HEK293 (cell line): ENCODE results near the gene SEPTIN2.

Experiments used
- CTCF ChIA-PET: fragments of 350-600 bp; formaldehyde crosslinking; extraction: SDS; loops from one replicate; lab custom pipeline; 2021; ENCODE audit warnings: antibody characterized with exemption; lab: Yijun Ruan, JAX
- POLR2A ChIA-PET: fragments of 300-600 bp; formaldehyde crosslinking; extraction: SDS; loops from one replicate; lab custom pipeline; 2020; ENCODE audit warnings: antibody characterized with exemption, inconsistent platforms; lab: Yijun Ruan, JAX
- H3K27ac ChIP-seq: fragments of 200-500 bp; sonication (Bioruptor generic); 2 replicates; pipeline ENCODE4 v1.5.1; 2014; ENCODE audit warnings: low read depth, low read length, control low read depth, inconsistent platforms; ENCODE audit errors: extremely low read depth
- H3K36me3 ChIP-seq, 2 experiments: fragments of 200-500 bp in 1 of 2; sonication (Bioruptor generic) in 1 of 2; 1 replicate in 1 of 2; 2 replicates in 1 of 2; pipeline ENCODE4 v1.5.1; 2014 to 2017; ENCODE audit warnings: inconsistent platforms in 2 of 2, low read length in 2 of 2; ENCODE audit not compliant: control insufficient read depth in 2 of 2, insufficient read depth in 1 of 2
- H3K4me1 ChIP-seq: fragments of 200-500 bp; sonication (Bioruptor generic); 2 replicates; pipeline ENCODE4 v1.5.1; 2014; ENCODE audit warnings: mild to moderate bottlenecking, low read length, inconsistent platforms; ENCODE audit not compliant: control insufficient read depth, insufficient read depth
- H3K4me3 ChIP-seq: 2 replicates; pipeline ENCODE4 v1.5.1; 2011; ENCODE audit warnings: low read depth, mild to moderate bottlenecking, control low read depth, low read length, moderate library complexity
- H3K9me3 ChIP-seq: fragments of 200-500 bp; sonication (Bioruptor generic); 2 replicates; pipeline ENCODE4 v1.5.1; 2014; ENCODE audit warnings: low read depth, low read length, inconsistent platforms; ENCODE audit not compliant: control insufficient read depth, insufficient read depth
- KLF16 ChIP-seq: fragments of 450-650 bp; formaldehyde crosslinking; IDR thresholded peaks from 2 replicates; pipeline ENCODE4 v1.5.1; 2017; ENCODE audit warnings: missing biosample characterization, missing genetic modification characterization
- RBAK ChIP-seq: fragments of 450-650 bp; formaldehyde crosslinking; IDR thresholded peaks from 2 replicates; pipeline ENCODE4 v1.5.1; 2016; ENCODE audit warnings: missing biosample characterization, missing genetic modification characterization
- SETDB1 ChIP-seq: IDR thresholded peaks from one replicate; pipeline ENCODE4 v1.6.1; 2017; ENCODE audit warnings: mild to moderate bottlenecking, low read length, moderate library complexity, mixed read lengths; ENCODE audit not compliant: insufficient read length
- TRIM28 ChIP-seq: IDR thresholded peaks from 2 replicates; pipeline ENCODE4 v1.6.1; 2011; ENCODE audit warnings: low read length, control low read depth, borderline replicate concordance
- ZBTB7A ChIP-seq: fragments of 450-650 bp; formaldehyde crosslinking; IDR thresholded peaks from 2 replicates; pipeline ENCODE4 v1.5.1; 2016; ENCODE audit warnings: low read depth, missing biosample characterization, missing genetic modification characterization
- ZFP41 ChIP-seq: fragments of 450-650 bp; formaldehyde crosslinking; IDR thresholded peaks from 2 replicates; pipeline ENCODE4 v1.5.1; 2016; ENCODE audit warnings: missing biosample characterization, missing genetic modification characterization, borderline replicate concordance
- ZNF155 ChIP-seq: fragments of 450-650 bp; formaldehyde crosslinking; IDR thresholded peaks from 2 replicates; pipeline ENCODE4 v1.5.1; 2016; ENCODE audit warnings: missing biosample characterization, missing genetic modification characterization
- ZNF174 ChIP-seq: fragments of 450-650 bp; formaldehyde crosslinking; IDR thresholded peaks from 2 replicates; pipeline ENCODE4 v1.5.0; 2017; ENCODE audit warnings: missing biosample characterization, mild to moderate bottlenecking, missing genetic modification characterization
- ZNF184 ChIP-seq: fragments of 450-650 bp; IDR thresholded peaks from 2 replicates; pipeline ENCODE4 v1.5.1; 2018; ENCODE audit warnings: missing biosample characterization, mild to moderate bottlenecking, missing genetic modification characterization
- ZNF24 ChIP-seq: fragments of 450-650 bp; formaldehyde crosslinking; IDR thresholded peaks from 2 replicates; pipeline ENCODE4 v1.5.1; 2016; ENCODE audit warnings: missing biosample characterization, missing genetic modification characterization
- ZNF394 ChIP-seq: fragments of 450-650 bp; formaldehyde crosslinking; IDR thresholded peaks from 2 replicates; pipeline ENCODE4 v1.5.1; 2016; ENCODE audit warnings: missing biosample characterization, missing genetic modification characterization, mild to moderate bottlenecking, moderate library complexity, borderline replicate concordance
- ZNF529 ChIP-seq: fragments of 450-650 bp; formaldehyde crosslinking; IDR thresholded peaks from 2 replicates; pipeline ENCODE4 v1.5.1; 2017; ENCODE audit warnings: missing genetic modification characterization, missing biosample characterization; ENCODE audit not compliant: insufficient replicate concordance
- ZNF664 ChIP-seq: fragments of 450-650 bp; formaldehyde crosslinking; IDR thresholded peaks from 2 replicates; pipeline ENCODE4 v1.5.1; 2016; ENCODE audit warnings: missing biosample characterization, missing genetic modification characterization
- ZNF792 ChIP-seq: fragments of 450-650 bp; formaldehyde crosslinking; IDR thresholded peaks from 2 replicates; pipeline ENCODE4 v1.5.1; 2016; ENCODE audit warnings: missing biosample characterization, missing genetic modification characterization
- ZNF843 ChIP-seq: fragments of 450-650 bp; formaldehyde crosslinking; IDR thresholded peaks from 2 replicates; pipeline ENCODE4 v1.5.1; 2016; ENCODE audit warnings: missing biosample characterization, missing genetic modification characterization
- TF ChIP-seq, protein P1 (sequence below): fragments of 450-650 bp; formaldehyde crosslinking; IDR thresholded peaks from 2 replicates; pipeline ENCODE4 v1.5.1; 2016; ENCODE audit warnings: missing biosample characterization, missing genetic modification characterization
- TF ChIP-seq, protein P2 (sequence below): fragments of 450-650 bp; formaldehyde crosslinking; IDR thresholded peaks from 2 replicates; pipeline ENCODE4; 2016; ENCODE audit warnings: missing biosample characterization, missing genetic modification characterization
- TF ChIP-seq, protein P3 (sequence below): fragments of 450-650 bp; formaldehyde crosslinking; IDR thresholded peaks from 2 replicates; pipeline ENCODE4 v1.5.1; 2017; ENCODE audit warnings: missing biosample characterization, missing genetic modification characterization
- TF ChIP-seq, protein P4 (sequence below): fragments of 450-650 bp; formaldehyde crosslinking; IDR thresholded peaks from 2 replicates; pipeline ENCODE4 v1.5.1; 2016; ENCODE audit warnings: missing biosample characterization, missing genetic modification characterization, borderline replicate concordance

SEPTIN2 gene

DNA sequence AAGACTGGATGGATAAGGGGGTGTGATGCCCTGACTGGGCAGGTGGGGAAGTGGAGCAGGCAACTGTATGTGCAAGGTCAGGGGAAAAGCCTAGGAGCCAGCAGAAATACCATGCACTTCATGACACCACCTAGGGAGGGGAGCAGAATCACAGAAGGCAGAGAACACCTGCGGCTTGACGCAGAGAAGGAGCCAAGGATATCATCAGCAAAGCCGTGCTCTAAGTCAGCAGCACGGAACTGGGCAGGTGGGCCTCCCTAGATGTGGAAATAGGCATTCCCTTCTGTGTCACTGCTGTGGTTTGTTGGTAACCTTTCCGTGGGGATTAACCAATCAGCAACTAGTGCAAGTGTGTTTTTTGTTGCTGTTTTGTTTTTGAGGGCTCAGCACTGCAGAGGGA, 41.6 kb upstream of the SEPTIN2 start (continued):
- TF ChIP-seq, protein P1, sequence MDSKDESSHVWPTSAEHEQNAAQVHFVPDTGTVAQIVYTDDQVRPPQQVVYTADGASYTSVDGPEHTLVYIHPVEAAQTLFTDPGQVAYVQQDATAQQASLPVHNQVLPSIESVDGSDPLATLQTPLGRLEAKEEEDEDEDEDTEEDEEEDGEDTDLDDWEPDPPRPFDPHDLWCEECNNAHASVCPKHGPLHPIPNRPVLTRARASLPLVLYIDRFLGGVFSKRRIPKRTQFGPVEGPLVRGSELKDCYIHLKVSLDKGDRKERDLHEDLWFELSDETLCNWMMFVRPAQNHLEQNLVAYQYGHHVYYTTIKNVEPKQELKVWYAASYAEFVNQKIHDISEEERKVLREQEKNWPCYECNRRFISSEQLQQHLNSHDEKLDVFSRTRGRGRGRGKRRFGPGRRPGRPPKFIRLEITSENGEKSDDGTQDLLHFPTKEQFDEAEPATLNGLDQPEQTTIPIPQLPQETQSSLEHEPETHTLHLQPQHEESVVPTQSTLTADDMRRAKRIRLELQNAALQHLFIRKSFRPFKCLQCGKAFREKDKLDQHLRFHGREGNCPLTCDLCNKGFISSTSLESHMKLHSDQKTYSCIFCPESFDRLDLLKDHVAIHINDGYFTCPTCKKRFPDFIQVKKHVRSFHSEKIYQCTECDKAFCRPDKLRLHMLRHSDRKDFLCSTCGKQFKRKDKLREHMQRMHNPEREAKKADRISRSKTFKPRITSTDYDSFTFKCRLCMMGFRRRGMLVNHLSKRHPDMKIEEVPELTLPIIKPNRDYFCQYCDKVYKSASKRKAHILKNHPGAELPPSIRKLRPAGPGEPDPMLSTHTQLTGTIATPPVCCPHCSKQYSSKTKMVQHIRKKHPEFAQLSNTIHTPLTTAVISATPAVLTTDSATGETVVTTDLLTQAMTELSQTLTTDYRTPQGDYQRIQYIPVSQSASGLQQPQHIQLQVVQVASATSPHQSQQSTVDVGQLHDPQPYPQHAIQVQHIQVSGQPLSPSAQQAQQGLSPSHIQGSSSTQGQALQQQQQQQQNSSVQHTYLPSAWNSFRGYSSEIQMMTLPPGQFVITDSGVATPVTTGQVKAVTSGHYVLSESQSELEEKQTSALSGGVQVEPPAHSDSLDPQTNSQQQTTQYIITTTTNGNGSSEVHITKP (tag by site-specific recombination): peak; percentile 88
- no peak for TF ChIP-seq ZNF155 (tag by site-specific recombination)
- TF ChIP-seq, protein P2, sequence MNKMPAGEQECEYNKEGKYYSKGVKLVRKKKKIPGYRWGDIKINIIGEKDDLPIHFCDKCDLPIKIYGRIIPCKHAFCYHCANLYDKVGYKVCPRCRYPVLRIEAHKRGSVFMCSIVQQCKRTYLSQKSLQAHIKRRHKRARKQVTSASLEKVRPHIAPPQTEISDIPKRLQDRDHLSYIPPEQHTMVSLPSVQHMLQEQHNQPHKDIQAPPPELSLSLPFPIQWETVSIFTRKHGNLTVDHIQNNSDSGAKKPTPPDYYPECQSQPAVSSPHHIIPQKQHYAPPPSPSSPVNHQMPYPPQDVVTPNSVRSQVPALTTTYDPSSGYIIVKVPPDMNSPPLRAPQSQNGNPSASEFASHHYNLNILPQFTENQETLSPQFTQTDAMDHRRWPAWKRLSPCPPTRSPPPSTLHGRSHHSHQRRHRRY: no peak
- TF ChIP-seq ZNF529 (tag by site-specific recombination): no peak
- TF ChIP-seq RBAK: no peak
- TF ChIP-seq, protein P3, sequence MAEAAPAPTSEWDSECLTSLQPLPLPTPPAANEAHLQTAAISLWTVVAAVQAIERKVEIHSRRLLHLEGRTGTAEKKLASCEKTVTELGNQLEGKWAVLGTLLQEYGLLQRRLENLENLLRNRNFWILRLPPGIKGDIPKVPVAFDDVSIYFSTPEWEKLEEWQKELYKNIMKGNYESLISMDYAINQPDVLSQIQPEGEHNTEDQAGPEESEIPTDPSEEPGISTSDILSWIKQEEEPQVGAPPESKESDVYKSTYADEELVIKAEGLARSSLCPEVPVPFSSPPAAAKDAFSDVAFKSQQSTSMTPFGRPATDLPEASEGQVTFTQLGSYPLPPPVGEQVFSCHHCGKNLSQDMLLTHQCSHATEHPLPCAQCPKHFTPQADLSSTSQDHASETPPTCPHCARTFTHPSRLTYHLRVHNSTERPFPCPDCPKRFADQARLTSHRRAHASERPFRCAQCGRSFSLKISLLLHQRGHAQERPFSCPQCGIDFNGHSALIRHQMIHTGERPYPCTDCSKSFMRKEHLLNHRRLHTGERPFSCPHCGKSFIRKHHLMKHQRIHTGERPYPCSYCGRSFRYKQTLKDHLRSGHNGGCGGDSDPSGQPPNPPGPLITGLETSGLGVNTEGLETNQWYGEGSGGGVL (tag by site-specific recombination): no peak

DNA sequence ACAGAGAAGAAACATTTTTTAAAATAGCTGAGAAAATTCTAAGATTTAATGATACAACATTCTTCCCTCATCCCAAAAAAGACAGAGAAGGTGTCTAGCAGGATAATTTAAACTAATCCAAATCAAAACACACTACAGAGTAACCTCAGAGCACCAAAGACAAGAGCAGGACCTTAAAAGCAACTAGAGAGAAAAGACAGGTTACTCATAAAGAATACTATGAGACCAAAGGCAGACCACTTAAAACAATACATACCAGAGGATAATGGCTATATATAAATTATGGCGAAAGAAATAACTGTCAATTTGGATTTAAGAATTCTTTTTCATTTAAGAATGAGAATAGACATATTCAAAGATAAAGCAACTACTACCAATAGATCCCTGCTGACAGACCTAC, 40.2 kb upstream of the SEPTIN2 start:
- H3K4me3 ChIP-seq: no peak overlapping the region
- no peaks in the 10 kb centered on the region for H3K36me3 ChIP-seq
- CTCF ChIA-PET: interaction anchor here (0.6 to 0.8 kb wide), 3 partner anchors 12 to 17 kb away, joined by 3 to 5 read pairs (median 3); no protein-coding TSS in a partner anchor
- no peaks in the 10 kb centered on the region for H3K9me3 ChIP-seq
- H3K27ac ChIP-seq: no peak overlapping the region
- peak; percentile 85 for TF ChIP-seq TRIM28
- TF ChIP-seq ZFP41: no peak
- TF ChIP-seq SETDB1: peak; percentile 97
- peaks cover 3% of the 10 kb centered on the region; the same call in 1 of the 2 replicates for H3K4me1 ChIP-seq
- POLR2A ChIA-PET: no interaction called here

DNA sequence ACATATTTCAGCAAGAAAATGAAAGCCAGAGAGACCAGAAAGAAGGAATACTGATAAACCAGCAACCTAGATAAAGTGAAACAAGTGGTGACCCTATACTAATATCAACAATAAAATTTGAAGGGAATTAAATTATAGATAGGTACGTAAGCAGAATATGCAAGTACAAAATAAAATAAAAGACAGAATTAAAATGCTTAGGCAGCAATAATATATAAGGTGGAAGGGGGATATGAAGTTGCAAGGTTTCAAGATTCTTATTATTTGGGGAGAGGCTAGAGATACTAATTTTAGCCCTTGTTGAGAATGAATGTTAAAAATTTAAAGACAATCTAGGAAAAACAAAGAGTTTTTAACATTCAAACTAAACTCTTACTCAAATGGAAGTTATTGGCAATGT, 39.8 kb upstream of the SEPTIN2 start:
- no peak overlapping the region for H3K27ac ChIP-seq
- TF ChIP-seq ZNF174 (tag by site-specific recombination) (no peak), ZNF792 (tag by site-specific recombination) (no peak), KLF16 (no peak), ZNF24 (tag by site-specific recombination) (no peak), ZBTB7A (tag by site-specific recombination) (no peak), ZNF394 (tag by site-specific recombination) (no peak), ZNF664 (tag by site-specific recombination) (no peak), ZNF843 (tag by site-specific recombination) (no peak), ZNF184 (no peak)
- TF ChIP-seq, protein P4, sequence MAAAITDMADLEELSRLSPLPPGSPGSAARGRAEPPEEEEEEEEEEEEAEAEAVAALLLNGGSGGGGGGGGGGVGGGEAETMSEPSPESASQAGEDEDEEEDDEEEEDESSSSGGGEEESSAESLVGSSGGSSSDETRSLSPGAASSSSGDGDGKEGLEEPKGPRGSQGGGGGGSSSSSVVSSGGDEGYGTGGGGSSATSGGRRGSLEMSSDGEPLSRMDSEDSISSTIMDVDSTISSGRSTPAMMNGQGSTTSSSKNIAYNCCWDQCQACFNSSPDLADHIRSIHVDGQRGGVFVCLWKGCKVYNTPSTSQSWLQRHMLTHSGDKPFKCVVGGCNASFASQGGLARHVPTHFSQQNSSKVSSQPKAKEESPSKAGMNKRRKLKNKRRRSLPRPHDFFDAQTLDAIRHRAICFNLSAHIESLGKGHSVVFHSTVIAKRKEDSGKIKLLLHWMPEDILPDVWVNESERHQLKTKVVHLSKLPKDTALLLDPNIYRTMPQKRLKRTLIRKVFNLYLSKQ (tag by site-specific recombination): no peak
- ChIA-PET CTCF (interaction anchor here (0.6 kb wide), 2 partner anchors 12 to 18 kb away, joined by 3 to 5 read pairs; no protein-coding TSS in a partner anchor), POLR2A (no interaction called here)
- H3K36me3 ChIP-seq: no peaks in the 10 kb centered on the region
- H3K4me3 ChIP-seq: no peak overlapping the region
- no peaks in the 10 kb centered on the region for H3K9me3 ChIP-seq
- H3K4me1 ChIP-seq: peaks cover 3% of the 10 kb centered on the region; the same call in 1 of the 2 replicates
